H1 (cell line): ENCODE results near the gene RIGI. TPM values are rescaled to one million over a fixed set of nuclear protein-coding genes. Genes with fewer than 3 reads are reported as not detected.

Source experiments
- CREB1 ChIP-seq: IDR thresholded peaks from 2 replicates; pipeline ENCODE4 v1.6.1; 2012; ENCODE audit warnings: inconsistent platforms
- EP300 ChIP-seq, 2 experiments: IDR thresholded peaks; 1 replicate in 1 of 2; 2 replicates in 1 of 2; pipeline ENCODE4 v1.6.1; 2011 to 2012; ENCODE audit warnings: low read depth in 2 of 2, low read length in 2 of 2, mild to moderate bottlenecking in 2 of 2, borderline replicate concordance in 1 of 2, inconsistent platforms in 1 of 2, moderate library complexity in 1 of 2
- RAD21 ChIP-seq, 2 experiments: IDR thresholded peaks in 1 of 2; conservative IDR thresholded peaks in 1 of 2; 2 replicates each; pipeline ENCODE4 v1.6.1; 2011; ENCODE audit warnings: low read depth in 2 of 2, low read length in 2 of 2, improper control_type of control experiment in 1 of 2, inconsistent platforms in 1 of 2, mild to moderate bottlenecking in 1 of 2, moderate library complexity in 1 of 2
- SAP30 ChIP-seq: fragments of 300-600 bp; sonication (generic); IDR thresholded peaks from 2 replicates; pipeline ENCODE4 v1.7.1; 2012; ENCODE audit warnings: low read length, moderate library complexity, mild to moderate bottlenecking, inconsistent platforms; ENCODE audit not compliant: insufficient read depth, insufficient replicate concordance
- YY1 ChIP-seq: IDR thresholded peaks from 2 replicates; pipeline ENCODE4 v1.6.1; 2011; ENCODE audit warnings: low read depth, mild to moderate bottlenecking, low read length
- polyA plus RNA-seq, 7 experiments: library from polyadenylated mRNA; depleted of rRNA in 3 of 7; stranded (reverse) in 5 of 7; unstranded in 2 of 7; fragments of >200 nt in 5 of 7; fragments of 200-250 nt in 2 of 7; gene quantifications; 1 replicate in 5 of 7; 2 replicates in 1 of 7; 4 replicates in 1 of 7; pipeline versions ENCODE4 v1.2.1 to v1.2.3, GENCODE V29; 2011 to 2013; ENCODE audit warnings: missing spikeins in 2 of 7, mixed read lengths in 2 of 7
- total RNA-seq: library from RNA; stranded (reverse); fragmentation: NEBNext Ultra II Directional; extraction: Animal tissue kit (Norgen Biotek cat#: 25700); gene quantifications from 2 replicates; pipeline ENCODE4 v1.2.1, GENCODE V29; 2021

Gene RIGI
- total and polyA plus RNA-seq, 2 of the 8 experiments (the other 6 are each of a cell fraction or from before 2014, with no cell fraction given): 3.1 to 6.7 TPM

DNA sequence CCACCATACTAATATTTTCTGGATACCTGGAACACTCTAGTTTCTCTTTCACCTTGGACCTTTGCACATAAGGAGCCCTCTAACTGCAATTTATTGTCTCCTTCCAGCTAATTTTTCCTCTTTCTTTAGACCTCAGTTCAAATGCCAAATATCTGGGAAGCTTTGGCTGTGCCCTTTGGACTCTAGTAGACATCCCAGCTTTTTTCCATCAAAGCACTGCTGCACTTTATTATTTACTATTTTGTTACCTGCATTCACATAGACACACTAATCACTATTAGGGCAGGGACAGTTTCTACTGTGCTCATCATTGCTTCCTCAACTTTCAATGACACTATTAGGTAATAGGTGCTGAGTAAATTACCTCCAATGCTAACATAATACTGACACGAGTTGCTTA, 2.1 kb downstream of the RIGI start (continued):
- TF ChIP-seq RAD21 (IDR thresholded peaks at IDR 0.05 in 1 of 2, conservative IDR thresholded peaks at IDR 0.05 in 1 of 2; ENCODE audit: low read depth in 2 of 2, low read length in 2 of 2) (no peak), YY1 (no peak), SAP30 (no peak), EP300 (IDR thresholded peaks at IDR 0.05; ENCODE audit: borderline replicate concordance in 1 of 2, low read depth in 2 of 2, low read length in 2 of 2) (no peak), CREB1 (no peak)
